ENCODE results near the gene SPATA3. TPM values are rescaled to one million over a fixed set of nuclear protein-coding genes. Genes with fewer than 3 reads are reported as not detected.

Gene SPATA3
- total and polyA plus RNA-seq, 2 of the 8 experiments (the other 6 are each of a cell fraction or from before 2014, with no cell fraction given), result not detected

GRCh38 chr2:230958820-230959756, 36.8 kb upstream of the SPATA3 start:
- Histone ChIP-seq H3K14ac (ENCODE audit: insufficient read length) (no peak overlapping the region), H2BK12ac (ENCODE audit: low read depth, low read length) (no peak overlapping the region), H2AK5ac (ENCODE audit: low read depth, low read length) (no peak overlapping the region), H3K4me3 (ENCODE audit: extremely low read depth in 1 of 4, insufficient read depth in 2 of 4, low read depth in 3 of 4, low read length in 4 of 4) (no peak overlapping the region), H3K36me3 (ENCODE audit: control insufficient read depth in 2 of 4, insufficient read depth in 4 of 4, low read length in 3 of 4) (no peaks in the 10 kb centered on the region), H4K8ac (ENCODE audit: extremely low read depth, insufficient read depth, low read length) (no peak overlapping the region), H2BK20ac (ENCODE audit: low read length) (no peak overlapping the region), H4K91ac (replicated peaks; ENCODE audit: insufficient read length, low read length) (no peak overlapping the region), H3K27me3 (replicated peaks in 1 of 4; ENCODE audit: control insufficient read depth in 3 of 4, extremely low read depth in 1 of 4, insufficient read depth in 3 of 4, low read length in 3 of 4) (peaks cover 0 to 5% (median 2%) of the 10 kb centered on the region in 4 experiments; a peak in 4 of 7 replicates), H3K79me2 (ENCODE audit: control insufficient read depth in 1 of 2, insufficient read depth in 2 of 2, low read length in 2 of 2) (no peaks in the 10 kb centered on the region), H3K9ac (replicated peaks in 1 of 4; ENCODE audit: extremely low read depth in 1 of 4, low read depth in 3 of 4, low read length in 3 of 4) (peak overlapping the region in 1 of 4 experiments; percentile 9; a peak in 1 of 7 replicates), H3K4ac (replicated peaks; ENCODE audit: insufficient read length, low read depth, low read length) (no peak overlapping the region), H3K4me2 (ENCODE audit: insufficient read depth in 1 of 2, low read depth in 2 of 2, low read length in 2 of 2) (no peak overlapping the region), H3K9me3 (ENCODE audit: insufficient read depth in 2 of 2, low read depth in 1 of 2, low read length in 1 of 2) (peaks cover 0 to under 1% of the 10 kb centered on the region in 2 experiments; a peak in 1 of 4 replicates), H3K27ac (ENCODE audit: low read depth, low read length) (no peak overlapping the region), H4K20me1 (replicated peaks in 1 of 2; ENCODE audit: control insufficient read depth in 1 of 2, insufficient read depth in 2 of 2, low read length in 2 of 2) (no peaks in the 10 kb centered on the region), H3K18ac (ENCODE audit: extremely low read depth, low read length) (no peak overlapping the region), H3K56ac (replicated peaks; ENCODE audit: insufficient read length, low read depth, low read length) (no peak overlapping the region), H2BK15ac (ENCODE audit: low read length) (no peak overlapping the region), H3K23ac (ENCODE audit: insufficient read length) (no peak overlapping the region), H3K4me1 (replicated peaks in 1 of 4; ENCODE audit: control insufficient read depth in 3 of 4, insufficient read depth in 4 of 4, low read length in 3 of 4) (peaks cover 0 to 3% (median under 1%) of the 10 kb centered on the region in 4 experiments; a peak in 3 of 7 replicates), H3K79me1 (ENCODE audit: low read depth, low read length) (no peaks in the 10 kb centered on the region), H4K5ac (ENCODE audit: insufficient read length, low read depth, low read length) (no peak overlapping the region), H2AFZ (ENCODE audit: low read length) (no peak overlapping the region), H2BK5ac (ENCODE audit: low read depth, low read length) (no peak overlapping the region), H2BK120ac (replicated peaks; ENCODE audit: low read depth, low read length) (no peak overlapping the region), H3K23me2 (ENCODE audit: low read depth, low read length) (peaks cover 3% of the 10 kb centered on the region; the same call in 1 of the 2 replicates)
- DNase-seq (ENCODE audit: low read depth in 1 of 2, low spot score in 2 of 2) (no peak), FAIRE-seq (no peak)
- CTCF ChIA-PET (ENCODE audit: partially characterized antibody), result interaction anchor here (0.6 to 1.9 kb wide), 3 partner anchors 33 to 409 kb away, joined by 4 to 7 read pairs (median 4); no protein-coding TSS in a partner anchor
- TF ChIP-seq RXRA (IDR thresholded peaks at IDR 0.05; ENCODE audit: insufficient read depth, low read depth, low read length), result no peak
- TF ChIP-seq RBBP5 (IDR thresholded peaks at IDR 0.05; ENCODE audit: borderline replicate concordance, low read depth, low read length), result no peak
- no peak for TF ChIP-seq BRCA1 (IDR thresholded peaks at IDR 0.05; ENCODE audit: low read depth, low read length)
- TF ChIP-seq CBX8 (IDR thresholded peaks at IDR 0.05; ENCODE audit: borderline replicate concordance, low read depth, low read length), result no peak
- TF ChIP-seq MAFK (IDR thresholded peaks at IDR 0.05; ENCODE audit: low read depth, low read length), result no peak
- TF ChIP-seq CTCF (IDR thresholded peaks at IDR 0.05; ENCODE audit: control extremely low read depth in 1 of 3, insufficient read depth in 1 of 3, low read depth in 1 of 3, low read length in 3 of 3), result no peak
- TF ChIP-seq YY1 (IDR thresholded peaks at IDR 0.05; ENCODE audit: low read depth, low read length), result no peak
- POLR2A ChIA-PET (ENCODE audit: partially characterized antibody), result interaction anchor here (0.6 kb wide), 1 partner anchor 451 kb away, joined by 3 read pairs; no protein-coding TSS in a partner anchor
- 90% methylated on average over 8 of the region's 8 CpGs; no CpG with 5 or more reads in 1 of the 2 experiments for WGBS, 2 experiments (ENCODE audit: extremely low coverage in 1 of 2, insufficient coverage in 1 of 2, insufficient read length in 1 of 2, insufficient replicate concordance in 2 of 2, low coverage in 1 of 2, low lambda C conversion rate in 2 of 2, missing lambda C conversion rate in 1 of 2)
